ENCODE results near the gene EVA1A. TPM values are rescaled to one million over a fixed set of nuclear protein-coding genes. Genes with fewer than 3 reads are reported as not detected.

The EVA1A gene, protein sequence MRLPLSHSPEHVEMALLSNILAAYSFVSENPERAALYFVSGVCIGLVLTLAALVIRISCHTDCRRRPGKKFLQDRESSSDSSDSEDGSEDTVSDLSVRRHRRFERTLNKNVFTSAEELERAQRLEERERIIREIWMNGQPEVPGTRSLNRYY
- 7.4 and 9.7 TPM in 2 replicates for total RNA-seq (2014; rRNA removed; shearing (Covaris generic))
- polyA plus RNA-seq (2015; cell fraction: cytosol; rRNA removed): 7.0 and 14.5 TPM in 2 replicates
- polyA plus RNA-seq (2015; cell fraction: nucleus; rRNA removed): 5.0 and 9.1 TPM in 2 replicates

GRCh38 chr2:75560768-75561565 is at the start of gene EVA1A:
TSS of gene EVA1A (minus strand) at chr2:75560939. CDS start at chr2:75518140, 42,799 bp downstream.
- in situ Hi-C loops (cut with HindIII; ENCODE audit: low pct_unique_long_range_greater_than_20kb, low sequenced_read_pairs): no loop called here
- peak; percentile 33 for DNase-seq (ENCODE audit: low read depth, low spot score)

DNA sequence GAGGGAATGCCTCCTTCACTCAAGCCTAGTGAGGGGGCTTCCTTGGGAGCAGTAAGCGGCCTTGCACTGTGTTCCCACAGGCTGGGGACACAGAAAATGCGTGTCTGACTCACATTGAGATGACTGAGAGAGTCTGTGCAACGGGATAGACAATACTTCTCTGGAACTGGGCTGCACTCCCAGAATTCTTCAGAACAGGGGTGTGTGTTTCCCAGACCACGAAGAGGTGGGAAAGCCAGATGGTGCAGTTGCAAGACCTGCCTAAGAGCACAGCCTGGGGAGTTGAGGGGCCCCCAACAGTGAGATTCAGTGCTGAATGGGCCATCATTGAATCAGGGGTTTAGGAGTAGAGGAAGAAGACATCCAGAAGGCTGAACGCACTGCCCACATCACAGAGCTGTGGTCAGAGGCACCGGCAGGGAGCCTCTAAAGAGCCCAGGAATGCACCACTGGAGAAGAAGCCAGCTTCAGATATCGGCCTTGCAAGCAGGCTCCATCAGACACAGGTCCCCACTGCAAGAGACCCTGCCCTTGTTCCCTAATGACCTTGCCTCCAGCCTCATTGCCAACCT is 49.3 kb upstream of the EVA1A start:
- in situ Hi-C loops (cut with HindIII; ENCODE audit: low pct_unique_long_range_greater_than_20kb, low sequenced_read_pairs): loop anchor here (25.0 kb wide), 1 partner anchor 148 kb away; no protein-coding TSS in a partner anchor
- DNase-seq (ENCODE audit: low read depth, low spot score): no peak

DNA sequence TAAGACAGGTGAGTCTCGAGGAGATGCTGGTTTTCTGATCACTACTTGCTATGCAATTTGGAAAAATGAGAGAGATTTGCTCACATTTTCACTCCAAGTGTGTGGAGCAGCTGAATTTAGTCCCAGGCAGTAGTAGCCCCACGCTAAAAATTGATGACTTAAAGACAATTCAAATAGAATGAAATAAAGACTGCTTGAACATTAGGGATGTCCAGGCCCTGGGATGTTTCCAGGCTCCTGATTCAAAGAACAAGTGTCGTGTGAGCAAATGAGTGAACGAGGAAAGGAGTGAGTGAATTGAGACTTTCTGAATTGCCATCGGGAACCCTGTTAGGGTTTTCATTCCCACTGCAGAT is 48.6 kb upstream of the EVA1A start:
- in situ Hi-C loops (cut with HindIII; ENCODE audit: low pct_unique_long_range_greater_than_20kb, low sequenced_read_pairs): loop anchor here (25.0 kb wide), 1 partner anchor 147 kb away; no protein-coding TSS in a partner anchor
- DNase-seq (ENCODE audit: low read depth, low spot score): no peak

DNA sequence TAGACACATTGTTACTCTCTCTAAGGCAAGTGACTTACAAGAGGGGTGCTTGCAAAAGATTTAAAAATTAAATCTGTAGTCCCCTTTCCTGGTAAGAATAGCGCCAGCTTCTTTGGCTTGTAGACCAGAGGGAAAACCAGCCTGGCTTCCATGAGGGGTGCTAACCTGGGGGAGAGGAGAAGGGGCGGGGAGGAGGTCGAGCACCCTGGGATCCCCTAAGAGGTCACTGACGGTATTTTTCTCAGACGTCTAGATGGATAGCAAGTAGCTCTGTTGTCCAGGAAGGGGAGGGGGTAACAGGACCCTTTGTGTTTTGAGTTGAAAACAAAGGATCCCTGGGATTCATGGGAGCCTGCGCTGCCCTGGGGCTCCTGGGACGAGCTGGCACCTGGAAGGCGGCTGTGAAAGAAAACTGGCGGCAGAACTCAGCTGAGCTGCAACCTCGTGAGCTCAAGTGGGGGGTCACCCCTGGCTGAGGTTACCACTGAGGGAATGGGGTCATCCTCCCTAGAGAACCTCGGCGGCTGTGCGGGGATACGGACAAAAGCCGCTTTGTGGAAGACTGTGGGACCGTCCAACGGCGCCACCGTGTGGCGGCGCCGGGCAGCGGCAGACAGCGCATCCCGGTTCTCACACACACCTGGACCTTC is 48.1 kb upstream of the EVA1A start:
- in situ Hi-C loops (cut with HindIII; ENCODE audit: low pct_unique_long_range_greater_than_20kb, low sequenced_read_pairs): loop anchor here (25.0 kb wide), 1 partner anchor 147 kb away; no protein-coding TSS in a partner anchor
- DNase-seq (ENCODE audit: low read depth, low spot score): peak; percentile 75

DNA sequence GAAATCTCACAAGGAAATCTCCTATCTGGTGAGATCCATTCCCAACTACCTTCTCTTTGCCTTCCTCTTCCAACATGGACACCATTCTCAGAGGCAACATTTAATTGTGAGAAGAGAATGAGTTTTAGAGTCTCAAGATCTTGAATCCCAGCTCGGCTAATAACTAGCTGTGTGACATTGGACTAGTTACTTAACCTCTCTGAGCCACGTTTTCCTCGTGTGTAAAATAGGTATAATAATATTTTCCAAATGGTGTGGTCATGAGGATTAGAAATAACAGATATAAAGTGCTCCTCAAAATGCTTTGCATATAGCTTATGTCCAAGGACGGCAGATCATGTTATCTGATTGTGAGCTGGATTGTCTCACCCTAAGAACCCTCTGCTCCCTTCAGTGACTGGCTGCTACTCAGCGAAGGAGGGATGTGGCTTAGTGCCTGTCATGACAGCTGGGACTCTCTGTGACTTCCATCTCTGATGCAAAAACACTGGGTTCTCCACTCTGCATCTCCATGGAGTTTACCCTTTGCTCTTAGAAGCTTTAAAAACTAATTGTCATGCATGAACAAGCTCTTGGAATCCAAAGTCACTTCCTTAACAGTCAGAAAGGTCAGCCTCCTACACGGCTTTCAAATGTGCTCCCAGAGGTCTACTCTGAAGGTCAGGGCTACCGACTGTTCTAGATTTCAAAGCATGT is 47.4 kb upstream of the EVA1A start:
- peak; percentile 36 for DNase-seq (ENCODE audit: low read depth, low spot score)
- in situ Hi-C loops (cut with HindIII; ENCODE audit: low pct_unique_long_range_greater_than_20kb, low sequenced_read_pairs): loop anchor here (25.0 kb wide), 1 partner anchor 146 kb away; no protein-coding TSS in a partner anchor

DNA sequence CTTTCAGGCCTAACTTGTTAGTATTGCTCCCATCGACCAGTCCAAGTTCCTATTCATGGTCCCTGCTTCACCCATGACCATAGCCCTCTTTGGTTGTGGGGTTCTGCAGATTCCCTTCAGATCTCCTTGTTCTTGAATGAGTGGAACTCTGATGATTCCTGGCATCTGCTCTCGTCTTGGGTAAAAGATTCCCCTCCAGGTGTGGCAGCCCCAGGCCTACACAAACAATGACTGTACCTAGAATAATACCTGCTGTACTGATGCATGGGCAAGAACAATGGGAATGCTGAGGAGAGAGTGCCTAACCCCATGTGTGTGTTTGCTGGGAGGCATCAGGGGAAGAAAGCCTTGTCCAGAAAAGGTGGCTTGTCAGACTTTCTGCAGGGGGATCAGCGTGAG is 46.7 kb upstream of the EVA1A start:
- no peak for DNase-seq (ENCODE audit: low read depth, low spot score)

GRCh38 chr2:75606761-75607399 is 46.1 kb upstream of the EVA1A start:
- in situ Hi-C loops (cut with HindIII; ENCODE audit: low pct_unique_long_range_greater_than_20kb, low sequenced_read_pairs): loop anchor here (25.0 kb wide), 1 partner anchor 145 kb away; no protein-coding TSS in a partner anchor
- no peak for DNase-seq (ENCODE audit: low read depth, low spot score)

More for the DNA sequence above, 46.7 kb upstream of the EVA1A start:
- in situ Hi-C loops (cut with HindIII; ENCODE audit: low pct_unique_long_range_greater_than_20kb, low sequenced_read_pairs): loop anchor here (25.0 kb wide), 1 partner anchor 145 kb away; no protein-coding TSS in a partner anchor

DNA sequence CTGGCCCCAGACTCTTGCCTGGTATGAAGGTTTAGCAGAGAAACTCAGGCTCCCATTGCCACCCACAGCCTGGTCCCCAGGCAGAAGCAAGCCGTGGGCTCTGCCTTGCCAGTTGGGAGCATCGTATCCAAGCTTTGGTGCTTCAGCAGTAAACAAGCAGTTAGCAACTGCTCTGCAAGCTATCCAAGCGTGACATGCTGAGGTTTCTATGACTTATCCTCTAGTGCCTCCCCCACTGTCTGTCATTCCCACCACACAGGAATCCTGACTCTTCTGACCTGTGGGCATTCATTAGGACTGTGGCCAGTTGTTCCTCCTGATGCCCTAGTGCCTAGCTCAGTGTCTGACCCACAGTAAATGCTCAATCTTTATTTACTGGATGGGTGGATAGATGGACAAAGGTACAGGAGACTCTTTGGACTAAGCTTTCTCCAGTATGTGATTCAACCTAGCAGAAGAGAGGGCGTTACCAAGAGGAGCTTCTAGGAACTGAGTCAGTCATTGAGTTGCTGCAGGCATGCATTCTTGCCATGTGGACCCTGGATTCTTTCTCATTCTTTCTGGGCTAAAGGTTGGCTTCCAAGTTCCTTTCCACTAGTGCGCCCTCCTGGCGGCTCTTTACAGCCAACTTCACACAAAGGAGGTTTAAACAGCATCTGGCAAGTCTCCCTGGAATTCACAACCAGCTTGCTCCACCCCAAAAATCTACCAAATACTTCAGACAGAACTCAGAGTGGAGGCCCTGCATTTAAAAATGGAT is 45.2 kb upstream of the EVA1A start:
- in situ Hi-C loops (cut with HindIII; ENCODE audit: low pct_unique_long_range_greater_than_20kb, low sequenced_read_pairs): loop anchor here (25.0 kb wide), 1 partner anchor 144 kb away; no protein-coding TSS in a partner anchor
- peak; percentile 16 for DNase-seq (ENCODE audit: low read depth, low spot score)

GRCh38 chr2:75604484-75604883 is 43.7 kb upstream of the EVA1A start:
- in situ Hi-C loops (cut with HindIII; ENCODE audit: low pct_unique_long_range_greater_than_20kb, low sequenced_read_pairs): loop anchor here (25.0 kb wide), 1 partner anchor 142 kb away; no protein-coding TSS in a partner anchor
- DNase-seq (ENCODE audit: low read depth, low spot score): no peak

DNA sequence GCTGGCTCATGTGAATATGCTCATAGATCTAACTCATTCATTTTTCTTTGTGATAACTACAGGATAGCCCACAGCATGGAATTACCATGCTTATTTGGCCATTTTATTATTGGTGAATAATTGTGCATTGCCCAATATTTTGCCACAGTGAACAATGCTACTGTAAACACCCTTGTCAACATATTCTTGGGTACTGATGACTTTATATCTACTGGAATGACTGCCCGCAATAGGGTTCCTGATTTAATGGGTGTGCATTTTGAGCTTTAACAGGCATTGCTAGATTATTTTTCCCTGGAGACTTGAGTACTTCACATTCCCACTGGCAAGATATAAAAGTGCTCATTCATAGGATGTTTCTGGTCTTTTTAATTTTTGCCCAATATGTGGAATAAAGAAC is 42.7 kb upstream of the EVA1A start:
- no peak for DNase-seq (ENCODE audit: low read depth, low spot score)
- in situ Hi-C loops (cut with HindIII; ENCODE audit: low pct_unique_long_range_greater_than_20kb, low sequenced_read_pairs): loop anchor here (25.0 kb wide), 1 partner anchor 141 kb away; no protein-coding TSS in a partner anchor

GRCh38 chr2:75602724-75603342 is 42.1 kb upstream of the EVA1A start:
- peak; percentile 32 for DNase-seq (ENCODE audit: low read depth, low spot score)
- in situ Hi-C loops (cut with HindIII; ENCODE audit: low pct_unique_long_range_greater_than_20kb, low sequenced_read_pairs): loop anchor here (25.0 kb wide), 1 partner anchor 141 kb away; no protein-coding TSS in a partner anchor

GRCh38 chr2:75600461-75601011 is 39.8 kb upstream of the EVA1A start:
- in situ Hi-C loops (cut with HindIII; ENCODE audit: low pct_unique_long_range_greater_than_20kb, low sequenced_read_pairs): loop anchor here (25.0 kb wide), 1 partner anchor 138 kb away; no protein-coding TSS in a partner anchor
- DNase-seq (ENCODE audit: low read depth, low spot score): peak; percentile 76

DNA sequence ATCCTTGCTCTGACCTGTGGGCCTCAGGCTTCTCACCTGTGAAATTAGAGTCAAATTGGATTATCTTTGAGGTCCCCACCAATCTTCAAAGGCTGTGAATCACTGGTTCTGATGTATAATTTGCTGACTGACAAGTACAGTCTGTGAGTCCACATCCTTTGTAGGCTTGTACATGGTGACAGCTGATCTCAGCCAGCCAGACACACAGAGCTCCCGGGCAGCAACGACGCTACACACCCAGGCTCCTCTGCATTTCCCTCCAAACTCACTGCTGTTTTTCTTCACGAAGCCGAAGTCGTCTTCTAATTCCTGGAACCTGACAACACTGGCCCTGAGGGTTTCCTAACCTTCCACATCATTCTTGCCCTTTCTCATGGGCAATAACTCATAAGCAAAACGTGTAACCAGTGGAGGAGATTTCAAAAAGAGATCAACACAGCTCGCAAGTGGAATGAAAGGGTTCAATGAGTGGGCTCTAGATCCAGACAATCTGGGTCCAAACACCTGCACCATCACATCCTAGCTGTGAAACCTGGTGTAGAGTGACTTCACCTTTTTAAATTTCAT is 37.9 kb upstream of the EVA1A start:
- in situ Hi-C loops (cut with HindIII; ENCODE audit: low pct_unique_long_range_greater_than_20kb, low sequenced_read_pairs): no loop called here
- DNase-seq (ENCODE audit: low read depth, low spot score): no peak

DNA sequence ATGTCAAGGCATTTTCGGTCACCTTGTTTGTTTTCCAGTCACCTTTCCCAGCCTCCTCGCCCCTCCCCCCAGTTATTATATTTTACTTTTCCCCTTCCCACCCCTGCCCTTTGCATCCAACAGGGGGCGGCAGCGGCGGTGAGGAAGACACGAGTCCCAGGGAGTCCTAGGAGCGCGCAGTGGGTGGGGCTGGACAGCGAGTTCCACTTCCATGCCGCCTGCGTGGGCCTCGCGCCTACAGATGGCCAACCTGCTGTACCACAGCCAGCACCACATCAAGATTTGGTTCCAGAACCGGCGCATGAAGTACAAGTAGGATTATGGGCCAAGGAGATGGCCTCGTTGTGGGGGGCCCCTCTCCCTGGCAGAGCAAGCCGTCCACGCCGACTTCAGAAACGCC is 37.2 kb upstream of the EVA1A start:
- in situ Hi-C loops (cut with HindIII; ENCODE audit: low pct_unique_long_range_greater_than_20kb, low sequenced_read_pairs): no loop called here

DNA sequence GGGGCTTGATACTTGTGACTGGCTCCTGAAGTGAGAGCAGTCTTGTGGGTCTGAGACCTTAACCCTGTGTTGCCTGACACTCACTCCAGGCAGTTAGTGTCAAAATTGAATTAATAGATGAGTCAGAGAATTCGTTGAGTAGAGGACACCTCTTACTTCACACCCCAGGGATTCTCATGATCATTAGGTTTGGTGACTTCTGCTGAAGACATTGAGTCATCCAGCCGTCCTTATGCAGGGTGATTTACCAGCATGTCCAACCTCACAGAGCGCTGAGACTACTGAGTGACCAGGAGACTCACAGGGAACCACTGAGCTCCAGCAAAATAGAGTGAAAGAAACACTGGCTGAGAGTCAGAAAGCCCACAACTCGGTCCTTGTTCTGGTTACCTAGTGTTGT is 36.0 kb upstream of the EVA1A start:
- in situ Hi-C loops (cut with HindIII; ENCODE audit: low pct_unique_long_range_greater_than_20kb, low sequenced_read_pairs): no loop called here
- no peak for DNase-seq (ENCODE audit: low read depth, low spot score)

More for the DNA sequence above, 37.2 kb upstream of the EVA1A start:
- DNase-seq (ENCODE audit: low read depth, low spot score): no peak

Data from SK-MEL-5 (cell line).